ENCODE results near the gene NUDCD3. TPM values are rescaled to one million over a fixed set of nuclear protein-coding genes. Genes with fewer than 3 reads are reported as not detected.

The NUDCD3 gene
- total RNA-seq, 1 donor, result 47.1 TPM

- DNase-seq (ENCODE audit: low read depth), result peak; percentile 56
- no peak for TF ChIP-seq CTCF (IDR thresholded peaks at IDR 0.05; ENCODE audit: insufficient read depth, low read length)
- H3K4me3 ChIP-seq (ENCODE audit: low read depth, low read length), result no peak overlapping the region
These were observed 23.9 kb downstream of the NUDCD3 start for GRCh38 chr7:44466300-44467216.

- no peak overlapping the region for H3K4me3 ChIP-seq (ENCODE audit: low read depth, low read length)
These were observed 25.0 kb downstream of the NUDCD3 start for GRCh38 chr7:44465490-44465889.

GRCh38 chr7:44463169-44463808 is 27.2 kb downstream of the NUDCD3 start:
- peak; percentile 39 for DNase-seq (ENCODE audit: low read depth)
- peak; percentile 39 for TF ChIP-seq CTCF (IDR thresholded peaks at IDR 0.05; ENCODE audit: insufficient read depth, low read length)
- H3K4me3 ChIP-seq (ENCODE audit: low read depth, low read length), result no peak overlapping the region

More at GRCh38 chr7:44465490-44465889, 25.0 kb downstream of the NUDCD3 start:
- TF ChIP-seq CTCF (IDR thresholded peaks at IDR 0.05; ENCODE audit: insufficient read depth, low read length), result no peak
- DNase-seq (ENCODE audit: low read depth), result no peak

- no peak overlapping the region for H3K4me3 ChIP-seq (ENCODE audit: low read depth, low read length)
- no peak for TF ChIP-seq CTCF (IDR thresholded peaks at IDR 0.05; ENCODE audit: insufficient read depth, low read length)
- DNase-seq (ENCODE audit: low read depth), result peak; percentile 47
These were observed 29.1 kb downstream of the NUDCD3 start for GRCh38 chr7:44461387-44461786.

GRCh38 chr7:44460325-44460724 is 30.1 kb downstream of the NUDCD3 start:
- TF ChIP-seq CTCF (IDR thresholded peaks at IDR 0.05; ENCODE audit: insufficient read depth, low read length), result no peak
- DNase-seq (ENCODE audit: low read depth), result no peak
- no peak overlapping the region for H3K4me3 ChIP-seq (ENCODE audit: low read depth, low read length)

- no peak for DNase-seq (ENCODE audit: low read depth)
- no peak for TF ChIP-seq CTCF (IDR thresholded peaks at IDR 0.05; ENCODE audit: insufficient read depth, low read length)
These were observed 35.3 kb downstream of the NUDCD3 start for GRCh38 chr7:44455155-44455554.

More at GRCh38 chr7:44455155-44455554, 35.3 kb downstream of the NUDCD3 start:
- H3K4me3 ChIP-seq (ENCODE audit: low read depth, low read length), result no peak overlapping the region
